Neural cell (in vitro differentiated cells): ENCODE data around the gene RAP1GAP2. TPM values are rescaled to one million over a fixed set of nuclear protein-coding genes. Genes with fewer than 3 reads are reported as not detected.
"Not testable (repeated sequence)": the region's sequence is repeated elsewhere in the genome, so short reads cannot be mapped to it uniquely, and the experiment has no call there.

ENCODE experiments used
- H2AFZ ChIP-seq: fragments of 200-600, 300-800 bp; sonication (generic), shearing (Covaris generic); 2 replicates; pipeline ENCODE4 v1.6.0; 2014; ENCODE audit warnings: low read depth, mild to moderate bottlenecking, antibody characterized with exemption, low read length, moderate library complexity
- H3F3A ChIP-seq: fragments of 200-600 bp; shearing (Covaris generic); 2 replicates; pipeline ENCODE4 v1.6.1; 2016; ENCODE audit warnings: mild to moderate bottlenecking, moderate library complexity, mixed read lengths, antibody characterized with exemption, low read length; ENCODE audit not compliant: insufficient read depth, poor library complexity, severe bottlenecking
- H3K27ac ChIP-seq: fragments of 200-600, 300-800 bp; sonication (generic), shearing (Covaris generic); 2 replicates; pipeline ENCODE4 v1.5.1; 2014; ENCODE audit warnings: mild to moderate bottlenecking, low read length, moderate library complexity
- H3K27me3 ChIP-seq: fragments of 300-800, 200-600 bp; sonication (generic), shearing (Covaris generic); 2 replicates; pipeline ENCODE4 v1.6.0; 2014; ENCODE audit warnings: mild to moderate bottlenecking, low read depth, low read length, moderate library complexity; ENCODE audit not compliant: insufficient read depth
- H3K36me3 ChIP-seq: fragments of 300-800, 200-600 bp; sonication (generic), shearing (Covaris generic); 2 replicates; pipeline ENCODE4 v1.5.1; 2014; ENCODE audit warnings: mild to moderate bottlenecking, antibody characterized with exemption, low read length, moderate library complexity; ENCODE audit not compliant: insufficient read depth
- H3K4me2 ChIP-seq: fragments of 300-800, 200-600 bp; sonication (generic), shearing (Covaris generic); 2 replicates; pipeline ENCODE4 v1.6.0; 2014; ENCODE audit warnings: mild to moderate bottlenecking, low read length
- H3K4me3 ChIP-seq: fragments of 300-800, 200-600 bp; sonication (generic), shearing (Covaris generic); 2 replicates; pipeline ENCODE4 v1.5.1; 2014; ENCODE audit warnings: mild to moderate bottlenecking, low read length, moderate library complexity
- H3K79me2 ChIP-seq: fragments of 200-600 bp; shearing (Covaris generic); replicated peaks from 2 replicates; pipeline ENCODE4 v1.6.0; 2014; ENCODE audit warnings: mild to moderate bottlenecking, low read length, moderate library complexity; ENCODE audit not compliant: insufficient read depth
- H3K9ac ChIP-seq: fragments of 300-800, 200-600 bp; sonication (generic), shearing (Covaris generic); 2 replicates; pipeline ENCODE4 v1.6.1; 2016; ENCODE audit warnings: mild to moderate bottlenecking, low read length, mixed read lengths
- H3K9me2 ChIP-seq: fragments of 200-600 bp; shearing (Covaris generic); 2 replicates; pipeline ENCODE4 v1.6.1; 2016; ENCODE audit warnings: mild to moderate bottlenecking, low read length, mixed read lengths; ENCODE audit not compliant: insufficient read depth
- H3K9me3 ChIP-seq: fragments of 200-600, 300-800 bp; sonication (generic), shearing (Covaris generic); 2 replicates; pipeline ENCODE4 v1.6.1; 2016; ENCODE audit warnings: mild to moderate bottlenecking, mixed run types, low read length, moderate library complexity, mixed read lengths
- H4K20me1 ChIP-seq: fragments of 200-600 bp; shearing (Covaris generic); 2 replicates; pipeline ENCODE4 v1.6.1; 2016; ENCODE audit warnings: mild to moderate bottlenecking, mixed run types; ENCODE audit not compliant: insufficient read depth
- CTCF ChIP-seq: fragments of 450-650 bp; IDR thresholded peaks from 2 replicates; pipeline ENCODE4 v1.5.1; 2014; ENCODE audit warnings: antibody characterized with exemption, mild to moderate bottlenecking, moderate library complexity; ENCODE audit not compliant: poor library complexity, severe bottlenecking
- EP300 ChIP-seq: fragments of 450-650 bp; conservative IDR thresholded peaks from 2 replicates; pipeline ENCODE4 v1.6.1; 2014; ENCODE audit warnings: antibody characterized with exemption, mild to moderate bottlenecking, moderate library complexity; ENCODE audit not compliant: poor library complexity, severe bottlenecking
- EZH2 ChIP-seq: fragments of 200-600, 300-800 bp; shearing (Covaris generic), sonication (generic); IDR thresholded peaks from 2 replicates; pipeline ENCODE4 v1.6.1; 2014; ENCODE audit warnings: antibody characterized with exemption, low read length, borderline replicate concordance, mild to moderate bottlenecking; ENCODE audit not compliant: insufficient read depth, poor library complexity, severe bottlenecking
- MXI1 ChIP-seq: fragments of 450-650 bp; conservative IDR thresholded peaks from 2 replicates; pipeline ENCODE4 v1.6.1; 2014; ENCODE audit warnings: antibody characterized with exemption, mild to moderate bottlenecking; ENCODE audit not compliant: poor library complexity, severe bottlenecking
- POLR2AphosphoS5 ChIP-seq: IDR thresholded peaks from 2 replicates; pipeline ENCODE4 v1.6.1; 2012
- RAD21 ChIP-seq: fragments of 450-650 bp; conservative IDR thresholded peaks from 2 replicates; pipeline ENCODE4 v1.6.1; 2014; ENCODE audit warnings: antibody characterized with exemption, mild to moderate bottlenecking, moderate library complexity
- REST ChIP-seq: IDR thresholded peaks from 2 replicates; pipeline ENCODE4 v1.6.1; 2012; ENCODE audit warnings: borderline replicate concordance
- SMC3 ChIP-seq: fragments of 450-650 bp; conservative IDR thresholded peaks from 2 replicates; pipeline ENCODE4 v1.6.1; 2014; ENCODE audit warnings: antibody characterized with exemption, mild to moderate bottlenecking, moderate library complexity; ENCODE audit not compliant: poor library complexity
- TAF1 ChIP-seq: IDR thresholded peaks from 2 replicates; pipeline ENCODE4 v1.6.1; 2012; ENCODE audit warnings: low read depth
- polyA plus RNA-seq: library from polyadenylated mRNA; depleted of rRNA; stranded (reverse); fragments of >200 nt; gene quantifications from 2 replicates; pipeline ENCODE4 v1.2.3, GENCODE V29; 2014

Gene RAP1GAP2
- polyA plus RNA-seq, 1 donor from 2014 or later, result 14.8 TPM

GRCh38 chr17:3048727-3049471 lies 252.7 kb downstream of the RAP1GAP2 start:
- no peaks in the 10 kb centered on the region for H3F3A ChIP-seq
- H3K79me2 ChIP-seq, result no peaks in the 10 kb centered on the region
- peak overlapping the region; percentile 77 for H3K4me3 ChIP-seq
- H2AFZ ChIP-seq, result peak overlapping the region; percentile 97
- peak overlapping the region; percentile 45 for H3K27ac ChIP-seq
- H3K27me3 ChIP-seq, result no peaks in the 10 kb centered on the region
- no peaks in the 10 kb centered on the region for H4K20me1 ChIP-seq
- H3K9me2 ChIP-seq, result no peaks in the 10 kb centered on the region
- TF ChIP-seq REST (no peak), RAD21 (peak; percentile 95), MXI1 (peak; percentile 64), CTCF (peak; percentile 98), POLR2AphosphoS5 (peak; percentile 22), EP300 (peak; percentile 43), EZH2 (no peak), TAF1 (no peak), SMC3 (peak; percentile 87)
- H3K4me2 ChIP-seq, result peak overlapping the region; percentile 78
- no peaks in the 10 kb centered on the region for H3K36me3 ChIP-seq
- H3K9ac ChIP-seq, result peak overlapping the region; percentile 61
- no peaks in the 10 kb centered on the region for H3K9me3 ChIP-seq

GRCh38 chr17:3049705-3050295 lies 253.6 kb downstream of the RAP1GAP2 start:
- Histone ChIP-seq H3F3A (no peaks in the 10 kb centered on the region), H4K20me1 (no peaks in the 10 kb centered on the region), H3K27ac (no peak overlapping the region), H3K36me3 (no peaks in the 10 kb centered on the region), H3K79me2 (no peaks in the 10 kb centered on the region), H3K27me3 (no peaks in the 10 kb centered on the region), H3K9me2 (no peaks in the 10 kb centered on the region), H3K4me2 (peak overlapping the region; percentile 73), H3K4me3 (peak overlapping the region; percentile 77), H3K9ac (no peak overlapping the region), H3K9me3 (no peaks in the 10 kb centered on the region), H2AFZ (peak overlapping the region; percentile 97)
- TF ChIP-seq REST, result no peak
- no peak for TF ChIP-seq RAD21
- TF ChIP-seq CTCF, result no peak
- no peak for TF ChIP-seq EZH2
- no peak for TF ChIP-seq SMC3
- TF ChIP-seq EP300, result no peak
- no peak for TF ChIP-seq POLR2AphosphoS5
- no peak for TF ChIP-seq MXI1
- no peak for TF ChIP-seq TAF1

DNA sequence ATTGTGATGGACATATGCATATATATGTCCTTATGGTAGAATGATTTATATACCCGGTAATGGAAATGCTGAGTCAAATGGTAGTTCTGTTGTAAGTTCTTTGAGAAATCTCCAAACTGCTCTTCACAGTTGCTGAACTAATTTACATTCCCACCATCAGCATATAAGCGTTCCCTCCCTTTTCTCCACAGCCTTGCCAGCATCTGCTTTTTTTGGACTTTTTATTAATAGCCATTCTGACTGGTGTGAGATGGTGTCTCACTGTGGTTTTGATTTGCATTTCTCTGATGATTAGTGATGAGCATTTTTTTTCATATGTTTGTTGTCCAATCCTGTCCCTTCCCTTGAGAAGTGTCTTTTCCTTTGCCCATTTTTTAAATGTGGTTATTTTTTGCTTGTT lies 258.6 kb downstream of the RAP1GAP2 start:
- not testable (repeated sequence) for H3K36me3 ChIP-seq, H3K27me3 ChIP-seq, H2AFZ ChIP-seq, H4K20me1 ChIP-seq, H3K9me3 ChIP-seq, H3K4me3 ChIP-seq, H3K79me2 ChIP-seq, H3K4me2 ChIP-seq, H3K9ac ChIP-seq, H3K9me2 ChIP-seq, H3F3A ChIP-seq, H3K27ac ChIP-seq
